HG02588 (cell line): ENCODE measurements around the gene FILIP1.

Source experiments
- ATAC-seq: cut with Tn5 transposase; IDR thresholded peaks from one replicate; pipeline ENCODE4 v1.9.1; 2021; ENCODE audit warnings: mild to moderate bottlenecking, moderate library complexity; ENCODE audit not compliant: unreplicated experiment

FILIP1 gene

DNA sequence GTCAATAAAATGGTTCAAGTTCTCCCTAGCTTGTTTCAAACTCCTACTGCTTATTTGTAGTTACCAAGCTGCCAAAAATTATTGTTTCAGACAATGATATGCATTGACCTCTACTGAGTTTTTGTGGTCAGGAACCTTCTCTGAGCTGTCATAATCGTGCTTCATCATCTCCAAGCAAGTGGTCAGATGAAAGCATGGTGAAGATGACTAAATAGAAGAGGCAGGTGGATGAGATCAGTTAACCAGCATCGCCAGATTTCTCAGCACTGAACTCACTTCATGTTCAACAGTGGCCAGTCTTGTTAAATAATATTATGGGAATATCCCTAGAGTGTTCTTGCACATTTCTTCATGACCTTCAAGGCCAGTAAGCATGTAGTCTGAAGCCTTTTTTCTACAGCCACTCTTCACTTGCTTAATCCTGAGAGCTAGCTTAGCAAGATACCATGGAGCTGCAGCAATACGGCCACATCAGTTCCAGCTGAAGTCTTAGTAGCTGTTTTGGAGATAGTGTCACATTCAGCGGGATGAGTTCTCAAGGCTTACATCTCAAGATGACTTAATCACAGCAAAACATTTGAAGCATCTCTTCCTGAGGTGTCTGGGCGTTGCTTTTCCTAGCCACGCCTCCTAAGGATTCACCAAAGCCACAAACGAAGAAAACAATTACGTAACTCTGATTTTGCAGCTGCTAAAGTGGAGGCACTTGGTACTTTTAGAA lies 107.4 kb downstream of the FILIP1 start:
- no peak for ATAC-seq

DNA sequence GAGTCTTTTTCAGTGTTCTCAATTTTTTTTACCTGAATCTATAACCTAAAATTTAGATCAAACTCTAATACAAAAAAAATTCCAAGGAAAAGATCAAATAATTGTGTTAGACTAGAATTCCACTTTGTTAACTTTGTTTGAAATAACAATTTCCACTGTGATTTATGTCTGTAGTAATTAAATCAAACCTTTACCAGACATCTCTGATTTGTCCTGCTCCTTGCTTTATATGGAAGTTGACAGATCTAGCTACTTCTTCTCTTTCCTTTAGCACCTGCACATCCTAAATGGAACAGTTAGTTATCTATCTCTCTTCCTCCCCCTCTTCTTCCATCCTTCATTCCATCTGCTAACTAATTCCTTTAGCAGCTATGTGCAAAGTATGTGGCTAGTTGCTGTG lies 109.5 kb downstream of the FILIP1 start:
- no peak for ATAC-seq

DNA sequence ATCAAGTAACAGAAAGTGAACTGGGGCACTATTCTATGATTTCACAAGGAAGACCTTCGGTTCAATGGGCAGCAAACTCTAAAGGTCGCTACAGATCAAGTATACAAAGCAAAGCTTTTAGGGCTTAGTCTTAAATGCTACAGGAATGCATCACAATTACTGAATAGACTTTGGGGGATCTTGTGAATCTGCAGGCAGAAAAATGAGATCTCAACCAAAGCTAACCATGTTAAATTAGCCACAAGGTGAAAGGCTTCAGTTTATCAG lies 111.0 kb downstream of the FILIP1 start:
- ATAC-seq = no peak

GRCh38 chr6:75381877-75382633 lies 111.5 kb downstream of the FILIP1 start:
- ATAC-seq = no peak

- ATAC-seq = no peak
Measured at GRCh38 chr6:75379536-75379935, 114.1 kb downstream of the FILIP1 start.

DNA sequence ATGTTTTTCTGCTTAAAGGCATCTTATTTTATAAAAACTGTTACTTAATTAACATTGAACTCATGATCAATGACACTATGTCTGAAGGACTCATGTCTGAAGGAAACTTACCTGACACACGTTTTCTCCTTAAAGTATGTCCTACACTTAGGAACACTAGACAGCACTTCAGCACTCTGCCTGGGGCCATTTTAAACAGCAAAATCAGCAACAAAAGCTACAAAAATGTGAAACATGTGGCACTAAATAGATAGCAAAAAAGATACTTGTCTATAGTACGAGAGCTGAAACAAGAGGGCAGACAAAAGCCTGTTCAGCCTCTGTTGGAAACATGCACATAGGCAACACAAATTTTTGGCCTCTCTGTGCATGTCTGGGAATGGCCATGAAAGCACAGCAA lies 115.5 kb downstream of the FILIP1 start:
- no peak for ATAC-seq

- no peak for ATAC-seq
Measured at GRCh38 chr6:75377386-75377785, 116.2 kb downstream of the FILIP1 start.

DNA sequence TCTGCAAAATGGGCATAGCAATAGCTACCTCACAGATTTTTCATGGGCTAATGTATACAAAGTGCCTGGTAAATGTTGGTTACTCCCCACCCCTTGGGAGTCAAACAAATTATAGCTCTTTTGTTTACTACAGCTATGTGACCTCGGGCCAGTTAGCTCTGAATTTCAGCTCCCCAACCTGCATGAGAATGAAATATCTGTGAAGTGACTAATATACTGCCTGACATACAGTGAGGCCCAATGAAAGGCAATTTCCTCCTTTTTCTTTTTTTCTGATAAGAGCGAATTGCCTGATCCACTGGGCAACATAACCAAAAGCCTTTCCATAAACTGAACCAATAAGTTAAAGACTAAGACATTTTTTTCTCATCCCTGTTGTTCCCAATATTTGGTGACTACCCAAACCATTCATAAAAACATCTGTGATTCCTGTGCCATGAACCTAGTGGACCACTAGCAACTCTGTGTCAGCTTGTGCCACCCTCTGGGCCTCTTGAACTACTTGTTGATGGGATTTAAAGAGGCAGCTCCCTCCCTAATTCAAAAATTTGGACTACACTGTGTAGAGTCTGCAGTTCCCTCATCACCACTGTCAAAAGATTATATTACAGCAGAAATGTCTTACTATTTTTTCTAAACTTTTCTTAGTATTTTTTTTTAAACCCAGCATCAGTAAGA lies 117.1 kb downstream of the FILIP1 start:
- no peak for ATAC-seq

- ATAC-seq = no peak
Measured at GRCh38 chr6:75374961-75375400, 118.6 kb downstream of the FILIP1 start.

DNA sequence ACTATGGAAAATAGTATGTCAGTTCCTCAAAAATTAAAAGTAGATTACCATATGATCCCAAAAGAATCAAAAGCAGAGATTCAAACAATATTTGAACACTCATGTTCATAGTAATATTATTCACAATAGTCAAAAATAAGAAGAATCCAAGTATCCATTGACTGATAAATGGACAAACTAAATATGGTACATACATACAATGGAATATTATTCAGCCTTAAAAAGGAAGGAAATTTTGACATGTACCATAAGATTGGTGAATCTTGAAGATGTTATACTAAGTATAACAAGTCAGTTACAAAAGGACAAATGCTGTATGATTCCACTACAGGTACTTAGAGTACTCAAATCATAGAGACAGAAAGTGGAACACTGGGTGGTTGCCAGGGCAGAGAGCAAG lies 120.7 kb downstream of the FILIP1 start:
- no peak for ATAC-seq

GRCh38 chr6:75370011-75370410 lies 123.6 kb downstream of the FILIP1 start:
- ATAC-seq = no peak

DNA sequence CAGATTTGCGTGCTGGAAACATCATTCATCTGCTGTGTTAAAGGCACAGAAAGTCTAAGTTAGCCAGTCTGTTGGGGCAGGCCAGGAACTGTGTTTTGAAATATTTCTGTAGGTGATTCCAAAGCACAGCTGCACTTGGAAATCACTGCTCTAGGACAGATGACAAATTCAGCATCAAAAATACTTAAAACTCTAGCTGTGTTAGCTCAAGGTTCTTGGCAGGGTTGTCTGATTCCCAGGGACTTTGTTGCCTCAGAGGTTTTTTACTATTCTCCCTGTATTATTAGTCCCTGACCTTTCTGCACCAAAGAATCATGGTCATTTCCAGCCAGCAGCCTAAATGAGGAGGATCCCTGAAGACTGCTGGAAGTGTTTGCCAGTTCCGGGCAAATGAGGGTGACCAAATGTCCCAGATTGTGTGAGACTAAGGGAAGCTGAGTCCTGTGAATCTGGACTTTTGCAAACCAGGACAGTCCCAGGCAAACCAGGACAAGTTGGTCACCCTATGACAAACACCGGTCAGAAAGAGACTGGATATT lies 124.7 kb downstream of the FILIP1 start:
- ATAC-seq = no peak

DNA sequence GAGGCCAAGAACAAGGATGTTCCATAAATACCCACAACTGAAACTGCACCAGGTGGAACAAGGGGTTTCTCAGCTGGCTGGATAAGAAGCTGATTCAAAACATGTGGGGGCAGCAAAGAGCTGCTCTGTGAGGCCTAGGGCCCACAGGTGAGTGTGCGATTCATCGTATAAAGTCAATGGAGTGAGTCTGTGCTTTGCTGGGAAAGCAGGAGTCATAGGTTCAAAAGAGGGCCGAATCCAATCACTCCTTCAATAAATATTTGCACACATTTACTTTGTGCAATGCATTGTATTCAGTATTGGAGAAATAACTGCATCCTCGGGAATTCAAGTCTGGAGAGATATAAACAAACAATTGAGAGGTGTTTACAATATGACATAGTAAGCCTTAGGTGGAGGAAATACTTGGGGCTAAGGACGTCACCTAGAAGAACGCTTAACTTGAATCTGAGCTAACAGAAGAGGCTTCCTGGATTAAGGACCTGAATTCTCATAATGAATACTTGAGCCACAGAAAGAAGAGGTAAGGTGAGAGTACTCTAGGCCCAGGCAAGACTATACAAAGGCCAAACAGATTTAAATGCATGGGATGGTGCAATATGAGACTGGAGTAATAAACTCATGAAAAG lies 125.3 kb downstream of the FILIP1 start:
- ATAC-seq = no peak

- no peak for ATAC-seq
Measured at GRCh38 chr6:75363304-75363703, 130.3 kb downstream of the FILIP1 start.

GRCh38 chr6:75353644-75354043 lies 140.0 kb downstream of the FILIP1 start:
- ATAC-seq = no peak

- no peak for ATAC-seq
Measured at GRCh38 chr6:75351570-75351969, 142.0 kb downstream of the FILIP1 start.

DNA sequence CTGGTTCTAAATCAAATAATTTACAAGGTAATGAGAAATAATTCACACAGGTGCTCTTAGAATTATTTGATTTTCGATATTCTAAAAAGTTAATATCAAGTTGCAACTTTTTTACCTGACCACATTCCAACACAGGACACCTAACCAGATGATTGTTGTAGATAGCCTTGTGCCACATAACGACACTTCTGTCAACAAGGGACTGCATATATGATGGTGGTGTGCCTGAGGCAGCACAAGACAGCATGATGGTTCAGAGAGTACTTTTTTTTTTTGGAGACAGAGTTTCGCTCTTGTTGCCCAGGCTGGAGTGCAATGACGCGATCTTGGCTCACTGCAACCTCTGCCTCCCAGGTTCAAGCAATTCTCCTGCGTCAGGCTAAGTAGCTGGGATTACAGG lies 142.8 kb downstream of the FILIP1 start:
- ATAC-seq = no peak

DNA sequence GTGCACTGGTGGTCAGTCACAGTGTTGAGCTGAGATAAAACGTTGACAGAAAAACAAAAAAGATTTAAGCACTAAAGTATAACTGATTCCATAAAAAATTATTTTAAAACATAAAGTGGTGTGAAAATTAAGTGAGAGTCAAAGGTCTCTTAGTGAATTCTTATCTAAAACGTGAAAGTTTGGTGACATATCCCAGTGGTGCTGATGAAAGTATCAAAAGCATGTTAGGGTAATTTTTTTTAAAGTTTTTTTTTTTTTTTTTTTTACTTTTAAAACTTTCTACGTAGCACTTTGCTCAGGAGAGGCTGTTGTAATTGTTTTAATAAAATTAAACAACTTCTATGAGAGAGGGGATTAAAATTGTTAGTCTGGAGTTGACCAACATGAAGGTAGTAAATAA lies 143.4 kb downstream of the FILIP1 start:
- ATAC-seq = no peak

DNA sequence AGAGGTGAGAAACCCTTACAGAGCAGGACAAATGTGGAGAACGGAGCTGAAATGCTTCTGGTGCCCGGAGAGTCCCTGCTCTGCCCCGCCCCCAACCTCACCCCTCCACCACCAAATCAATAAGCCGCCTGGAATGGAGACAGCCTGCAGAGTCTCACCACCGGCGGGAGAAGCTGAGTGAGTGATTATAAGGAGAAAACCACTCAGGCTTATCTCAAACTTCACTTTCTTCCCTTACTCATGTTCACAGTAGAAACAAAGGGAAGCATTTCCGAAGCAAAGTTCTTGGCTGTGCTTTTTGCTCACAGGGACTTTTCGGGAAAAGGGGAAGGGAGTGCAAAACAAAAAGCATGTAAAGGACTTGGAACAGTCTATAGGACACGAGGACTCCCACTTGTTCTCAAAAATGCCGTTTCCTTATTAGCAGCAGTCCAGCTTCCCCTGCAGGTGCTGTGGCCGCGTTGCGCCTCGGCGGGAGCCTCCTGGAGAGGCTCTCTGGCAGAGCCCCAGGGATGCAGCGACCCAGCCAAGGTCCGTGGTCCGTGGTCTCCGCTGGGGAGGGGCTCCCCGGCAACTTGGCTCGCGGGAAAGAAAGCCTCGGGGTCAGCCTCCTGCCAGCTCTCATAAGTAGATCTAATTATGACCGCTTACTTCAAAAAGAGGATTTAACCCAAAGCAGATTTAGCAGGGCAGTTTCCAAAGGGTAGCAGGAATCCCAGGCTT lies 144.2 kb downstream of the FILIP1 start:
- no peak for ATAC-seq

- ATAC-seq = no peak
Measured at GRCh38 chr6:75348882-75349261, 144.7 kb downstream of the FILIP1 start.
